NOMO-1 (cell line): ENCODE measurements around the gene FRMPD1.
"Not testable (repeated sequence)": the region's sequence is repeated elsewhere in the genome, so short reads cannot be mapped to it uniquely, and the experiment has no call there.

ENCODE experiments used
- DNase-seq, 2 experiments: peaks; one replicate each; lab custom pipeline; 2025; ENCODE audit not compliant: unreplicated experiment in 2 of 2; lab: John Stamatoyannopoulos, UW

FRMPD1 gene, protein sequence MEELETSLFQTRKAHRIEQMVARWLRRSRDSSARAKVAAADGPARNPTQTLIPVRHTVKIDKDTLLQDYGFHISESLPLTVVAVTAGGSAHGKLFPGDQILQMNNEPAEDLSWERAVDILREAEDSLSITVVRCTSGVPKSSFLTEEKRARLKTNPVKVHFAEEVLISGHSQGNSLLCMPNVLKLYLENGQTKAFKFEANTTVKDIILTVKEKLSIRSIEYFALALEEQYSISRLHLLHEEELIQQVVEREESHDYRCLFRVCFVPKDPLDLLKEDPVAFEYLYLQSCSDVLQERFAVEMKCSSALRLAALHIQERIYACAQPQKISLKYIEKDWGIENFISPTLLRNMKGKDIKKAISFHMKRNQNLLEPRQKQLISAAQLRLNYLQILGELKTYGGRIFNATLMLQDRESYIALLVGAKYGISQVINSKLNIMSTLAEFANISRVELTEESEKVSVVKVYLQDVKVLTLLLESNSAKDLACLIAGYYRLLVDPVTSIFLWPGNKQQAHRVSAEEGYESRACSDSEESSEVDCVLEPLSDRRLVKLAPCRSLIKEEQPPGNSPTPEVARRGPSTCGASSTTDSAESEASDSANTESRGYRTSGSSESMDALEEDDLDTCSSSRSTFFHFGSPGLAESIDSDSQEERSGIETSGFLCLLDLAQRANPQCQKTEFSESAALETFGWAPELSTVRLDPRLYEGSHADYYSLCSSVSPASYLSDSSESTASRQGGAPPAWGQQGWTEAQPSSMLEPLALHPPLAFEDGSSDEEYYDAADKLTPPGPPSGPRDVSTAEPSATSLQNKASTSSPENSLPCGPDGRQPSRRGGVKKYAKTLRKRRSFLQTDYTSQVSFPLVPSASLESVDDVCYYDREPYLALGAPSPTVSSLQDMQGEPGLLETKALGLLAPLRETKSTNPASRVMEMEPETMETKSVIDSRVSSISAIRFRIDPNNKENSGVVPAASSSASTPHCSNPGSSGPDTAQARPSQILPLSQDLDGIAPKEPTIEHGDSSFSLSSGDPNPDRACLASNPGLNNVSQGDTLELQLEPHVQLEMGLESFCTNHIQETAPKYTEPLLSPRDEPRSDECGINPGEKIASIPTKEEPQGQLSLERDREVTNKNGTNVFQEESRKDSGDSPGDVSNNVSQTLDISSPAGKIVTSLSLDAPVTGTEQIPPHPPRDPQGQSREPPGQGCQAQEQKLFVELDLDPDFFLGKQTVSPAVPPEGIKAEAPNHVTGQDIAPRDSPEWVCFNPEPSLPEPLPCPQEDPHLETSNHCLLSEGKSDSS (N-terminal part only)

DNA sequence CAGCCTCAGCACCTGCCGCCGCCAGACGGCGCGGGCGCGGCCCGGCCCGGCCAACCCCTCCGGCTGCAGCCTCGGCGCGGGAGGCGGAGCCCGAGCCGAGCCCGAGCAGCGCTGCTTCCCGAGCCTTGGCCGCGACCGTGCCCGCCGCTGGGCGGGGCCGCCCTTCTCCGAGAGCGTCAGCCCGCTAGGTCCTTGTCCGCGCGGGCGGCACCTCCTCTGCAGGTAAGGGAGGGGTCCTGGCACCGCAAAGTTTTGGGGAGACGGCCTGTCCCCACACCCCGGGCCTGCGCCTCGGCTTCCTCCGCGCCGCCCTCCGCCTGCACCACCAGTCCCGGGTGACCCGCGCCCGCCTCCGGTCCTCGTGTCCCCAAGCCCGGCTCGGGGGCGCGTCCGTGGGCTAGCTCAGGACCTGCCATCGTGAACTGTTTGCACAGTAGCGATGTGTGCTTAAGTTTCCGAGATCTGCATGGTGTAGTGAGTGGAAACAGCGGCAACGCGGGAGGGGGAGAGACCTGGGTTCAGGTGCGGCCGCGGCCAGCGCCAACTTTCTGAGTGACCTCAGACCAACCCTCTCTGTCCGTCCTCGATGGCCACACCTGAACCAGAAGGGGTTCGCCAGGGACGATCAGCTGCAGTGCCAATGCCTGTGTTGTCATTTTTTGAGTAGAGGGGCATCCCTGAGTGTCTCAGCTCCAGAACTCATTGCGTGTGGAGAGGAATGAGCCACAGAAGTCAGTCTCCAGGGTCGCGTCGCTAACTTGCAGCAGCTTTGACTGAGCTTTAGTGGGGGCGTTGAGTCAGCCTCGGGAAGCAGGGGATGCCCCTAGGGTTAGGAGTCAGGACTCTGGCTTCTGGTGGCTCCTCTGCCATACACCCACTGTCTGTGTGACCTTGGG lies at the start of gene FRMPD1:
TSS of gene FRMPD1 (plus strand) at position 82 of the 896 bp plus-strand sequence. CDS start 41,688 bp downstream, outside the sequence.
- DNase-seq, result peak; percentile 5 to 7

DNA sequence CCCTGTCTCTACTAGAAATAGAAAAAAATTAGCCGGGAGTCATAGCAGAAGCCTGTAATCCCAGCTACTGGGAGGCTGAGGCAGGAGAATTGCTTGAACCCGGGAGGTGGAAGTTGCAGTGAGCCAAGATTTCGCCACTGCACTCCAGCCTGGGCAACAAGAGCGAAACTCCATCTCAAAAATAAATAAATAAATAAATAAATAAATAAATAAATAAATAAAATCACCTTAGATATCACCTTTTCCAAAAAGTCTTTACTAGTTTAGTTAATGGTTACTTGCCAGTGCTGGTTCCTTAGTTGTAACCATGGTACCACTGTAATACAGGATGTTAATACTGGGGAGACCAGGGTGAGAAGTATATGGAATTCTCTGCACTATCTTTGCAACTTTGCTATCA lies 48.7 kb upstream of the FRMPD1 start:
- not testable (repeated sequence) for DNase-seq

DNA sequence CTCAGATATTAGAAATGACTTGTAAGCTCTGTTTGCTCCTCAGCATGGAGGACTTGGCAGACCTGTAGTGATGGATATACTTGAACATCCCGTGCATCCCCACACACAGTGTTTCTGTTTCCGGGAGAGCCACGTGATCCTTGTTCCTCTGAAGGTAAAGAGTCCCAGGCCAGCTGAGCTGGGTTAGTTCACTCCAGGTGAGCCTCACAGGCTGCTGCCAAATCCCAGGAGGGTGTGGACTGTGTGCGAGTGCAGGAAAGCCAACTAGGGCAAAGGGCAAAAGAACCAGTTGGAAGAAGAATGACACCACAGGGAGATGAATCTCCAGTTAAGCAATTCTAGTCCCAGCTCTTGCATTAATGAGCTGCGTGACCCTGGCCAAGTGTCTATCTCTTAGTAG lies 47.9 kb upstream of the FRMPD1 start:
- DNase-seq, result no peak

DNA sequence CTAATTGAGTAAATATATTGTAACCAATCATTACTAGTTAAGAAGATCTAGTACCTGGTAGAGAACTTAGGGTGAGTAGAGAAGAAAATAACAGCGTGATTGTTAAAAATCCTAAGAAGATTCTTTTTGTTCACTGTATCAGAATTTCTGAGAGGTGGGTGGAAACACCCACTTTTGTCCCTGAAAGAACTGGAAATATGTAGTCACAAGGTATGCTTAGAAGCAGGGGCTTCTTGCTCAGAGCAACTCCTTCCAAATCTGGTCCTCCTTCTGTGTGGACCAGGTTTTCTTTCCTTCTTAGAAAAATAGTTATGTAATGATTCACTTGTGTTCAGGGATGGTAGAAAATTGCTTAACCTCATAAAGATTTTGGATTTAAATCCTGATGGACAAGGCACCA lies 46.5 kb upstream of the FRMPD1 start:
- DNase-seq, result no peak

DNA sequence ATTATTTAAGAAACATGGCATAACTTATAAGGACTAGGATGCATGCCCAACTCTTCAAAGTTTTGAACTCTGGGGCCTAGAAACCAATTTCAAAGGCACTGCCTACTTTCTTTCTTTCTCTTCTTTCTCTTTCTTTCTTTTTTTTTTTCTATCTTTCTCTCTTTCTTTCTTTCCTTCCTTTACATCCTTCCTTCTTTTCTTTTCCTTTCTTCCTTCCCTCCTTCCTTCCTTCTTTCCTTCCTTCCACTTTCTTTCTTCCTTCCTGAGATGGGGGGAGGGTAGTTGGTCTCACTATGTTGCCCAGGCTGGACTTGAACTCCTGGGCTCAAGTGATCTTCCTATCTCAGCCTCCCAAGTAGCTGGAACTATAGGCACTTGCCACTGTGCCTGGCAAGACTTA lies 42.5 kb upstream of the FRMPD1 start:
- no peak for DNase-seq

DNA sequence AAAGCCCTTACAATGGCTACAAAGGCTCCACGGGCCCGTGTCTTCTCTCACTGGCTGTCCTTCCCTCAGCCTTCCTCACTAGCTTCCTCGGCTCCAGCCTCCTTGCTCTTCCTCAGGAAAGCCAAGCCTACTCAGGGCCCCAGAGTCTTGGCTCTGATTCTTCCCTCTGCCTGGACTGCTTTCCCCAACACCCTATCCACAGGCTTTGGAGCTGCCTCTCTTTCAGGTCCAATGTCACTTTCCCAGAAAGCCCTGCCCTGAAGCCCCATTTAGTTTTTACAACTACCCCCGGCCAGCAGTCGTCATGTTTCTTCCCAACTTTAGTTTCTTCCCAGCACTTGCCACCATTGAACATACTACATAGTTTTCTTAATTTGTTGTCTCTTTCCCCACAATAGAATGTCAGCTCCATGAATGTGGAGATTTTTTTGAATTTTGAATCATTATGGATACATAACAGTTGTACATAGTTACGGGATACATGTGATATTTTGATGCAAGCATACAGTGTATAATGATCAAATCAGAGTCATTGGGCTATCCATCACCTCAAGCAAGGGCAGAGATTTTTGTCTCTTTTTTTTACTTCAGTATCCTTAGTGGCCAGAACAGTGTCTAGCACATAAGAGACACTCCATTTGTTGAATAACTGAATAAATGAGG lies 40.9 kb upstream of the FRMPD1 start:
- DNase-seq, result no peak

DNA sequence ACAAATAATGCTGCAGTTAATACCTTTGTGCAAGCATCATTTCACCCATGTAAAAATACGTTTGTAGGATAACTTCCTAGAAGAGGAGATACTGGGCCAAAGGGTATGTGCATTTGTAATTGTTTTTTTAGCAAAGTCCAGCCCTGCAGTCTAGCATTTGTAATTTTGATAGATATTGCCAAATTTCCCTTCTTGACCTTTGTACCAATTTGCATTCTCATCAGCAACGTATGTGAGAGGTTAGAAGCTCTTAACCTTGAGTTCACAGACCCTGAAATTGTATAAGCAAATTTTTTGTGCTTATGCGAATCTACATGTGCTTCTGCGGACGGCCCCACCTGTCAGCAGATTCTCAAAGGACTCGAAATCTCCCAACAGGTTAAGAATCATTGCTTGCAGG lies 39.7 kb upstream of the FRMPD1 start:
- no peak for DNase-seq

DNA sequence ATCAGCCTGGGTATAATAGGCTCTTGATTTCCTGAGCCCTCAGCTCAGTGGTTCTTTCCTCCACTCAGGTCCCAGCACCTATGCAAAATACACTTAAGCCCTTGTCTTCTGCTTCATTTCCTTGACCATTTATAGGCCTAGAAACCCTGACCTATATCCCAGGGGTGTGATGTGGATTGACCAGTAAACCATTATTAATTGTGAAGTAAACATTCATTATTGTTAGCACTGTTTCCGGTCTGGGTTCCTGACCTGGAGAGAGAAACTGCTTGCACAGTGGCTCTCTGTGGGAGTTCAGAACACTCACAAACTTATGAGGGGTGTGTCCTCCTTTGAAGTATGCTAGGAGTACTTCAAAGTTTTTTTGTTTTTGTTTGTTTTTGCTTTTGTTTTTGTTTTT lies 38.8 kb upstream of the FRMPD1 start:
- DNase-seq, result no peak

DNA sequence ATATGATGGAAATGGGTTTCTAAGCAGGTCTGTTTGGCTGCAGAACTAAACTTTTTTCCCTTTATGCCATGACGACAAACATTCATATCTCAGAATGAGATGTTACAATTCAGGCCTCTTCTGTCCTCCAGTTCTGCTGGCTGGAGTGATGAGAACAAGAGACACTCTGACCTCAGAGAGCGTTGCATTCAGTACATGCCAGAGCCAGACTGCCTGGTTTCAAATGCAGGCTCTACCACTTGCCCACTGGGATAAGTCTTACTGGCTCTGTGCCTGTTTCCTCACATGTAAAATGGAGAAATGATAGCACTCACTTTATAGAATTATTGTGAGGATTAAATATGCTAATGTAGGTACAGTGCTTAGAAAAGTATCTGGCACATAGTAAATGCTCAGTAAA lies 33.6 kb upstream of the FRMPD1 start:
- no peak for DNase-seq

DNA sequence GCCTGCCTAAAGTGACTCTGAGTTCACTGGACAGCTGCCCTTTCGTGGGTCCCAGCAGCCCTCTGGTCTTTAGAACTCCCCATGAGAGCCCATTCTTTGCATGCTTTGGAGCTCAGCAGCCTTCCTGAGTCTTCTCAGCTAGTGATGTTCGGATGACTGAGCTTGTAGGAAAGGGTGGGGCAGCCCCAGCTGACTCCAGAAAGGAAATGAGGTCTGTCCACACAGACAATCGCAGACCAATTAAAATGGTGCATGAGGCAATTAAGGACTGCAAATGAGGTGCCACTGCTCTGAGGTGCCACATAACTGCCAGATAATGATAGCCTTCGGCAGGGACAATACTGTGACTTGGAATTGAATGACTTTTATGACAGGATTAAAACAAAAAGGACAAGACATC lies 32.9 kb upstream of the FRMPD1 start:
- DNase-seq, result no peak

DNA sequence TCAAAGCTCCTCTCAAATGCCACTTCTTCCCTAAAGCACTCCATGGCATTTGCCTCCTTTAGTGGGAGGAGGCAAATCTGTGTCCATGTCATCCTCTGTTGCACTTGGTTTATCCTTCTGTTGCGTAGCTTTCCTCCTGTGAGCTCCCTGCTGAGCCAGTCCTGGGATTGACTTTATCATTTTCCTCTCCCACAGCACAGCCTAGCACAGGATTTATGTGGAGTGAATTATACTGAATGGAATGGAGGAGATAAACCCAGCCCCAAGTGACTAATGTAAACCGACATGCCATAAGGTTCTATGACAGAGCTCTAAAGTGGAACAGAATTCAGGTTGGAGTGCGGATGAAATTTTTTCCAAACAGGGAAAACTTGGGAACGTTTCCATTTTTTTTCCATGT lies 31.9 kb upstream of the FRMPD1 start:
- DNase-seq, result no peak

DNA sequence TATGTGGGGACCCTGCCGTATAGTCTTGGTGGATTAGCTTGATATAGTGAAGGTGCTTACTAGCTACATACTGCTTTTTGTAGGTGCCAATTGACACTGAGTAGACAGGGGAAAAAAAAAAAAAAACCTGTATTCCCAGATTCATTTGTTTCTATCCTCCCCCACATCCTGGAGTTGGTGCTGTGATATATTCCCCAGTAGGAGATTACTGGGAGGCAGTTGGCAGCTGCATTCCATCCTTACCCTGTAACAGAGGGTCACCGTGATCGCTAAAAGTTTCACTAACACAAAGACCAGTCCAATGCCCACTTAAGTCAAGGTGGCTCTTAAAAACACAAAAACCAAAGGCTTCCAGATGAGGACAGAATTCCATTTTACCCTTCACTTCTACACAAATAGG lies 30.9 kb upstream of the FRMPD1 start:
- no peak for DNase-seq

DNA sequence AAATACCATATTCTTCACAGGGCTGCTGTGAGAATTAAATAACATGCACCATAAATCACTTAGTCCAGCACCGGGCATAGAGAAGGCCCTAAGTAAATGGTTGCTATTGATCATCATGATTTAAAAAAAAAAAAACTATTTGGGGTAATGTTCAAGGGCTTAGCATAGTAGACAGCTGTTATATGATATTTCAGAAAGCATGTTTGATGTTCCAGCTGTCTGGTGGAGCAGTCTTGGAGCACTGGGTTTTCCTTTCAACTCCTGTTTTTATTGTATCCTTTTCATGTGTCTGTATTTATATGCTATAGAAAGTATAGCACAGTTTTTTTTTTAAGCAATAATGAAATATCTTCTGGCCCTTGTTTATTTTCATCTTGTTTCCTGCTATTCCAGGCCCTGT lies 30.4 kb upstream of the FRMPD1 start:
- no peak for DNase-seq

DNA sequence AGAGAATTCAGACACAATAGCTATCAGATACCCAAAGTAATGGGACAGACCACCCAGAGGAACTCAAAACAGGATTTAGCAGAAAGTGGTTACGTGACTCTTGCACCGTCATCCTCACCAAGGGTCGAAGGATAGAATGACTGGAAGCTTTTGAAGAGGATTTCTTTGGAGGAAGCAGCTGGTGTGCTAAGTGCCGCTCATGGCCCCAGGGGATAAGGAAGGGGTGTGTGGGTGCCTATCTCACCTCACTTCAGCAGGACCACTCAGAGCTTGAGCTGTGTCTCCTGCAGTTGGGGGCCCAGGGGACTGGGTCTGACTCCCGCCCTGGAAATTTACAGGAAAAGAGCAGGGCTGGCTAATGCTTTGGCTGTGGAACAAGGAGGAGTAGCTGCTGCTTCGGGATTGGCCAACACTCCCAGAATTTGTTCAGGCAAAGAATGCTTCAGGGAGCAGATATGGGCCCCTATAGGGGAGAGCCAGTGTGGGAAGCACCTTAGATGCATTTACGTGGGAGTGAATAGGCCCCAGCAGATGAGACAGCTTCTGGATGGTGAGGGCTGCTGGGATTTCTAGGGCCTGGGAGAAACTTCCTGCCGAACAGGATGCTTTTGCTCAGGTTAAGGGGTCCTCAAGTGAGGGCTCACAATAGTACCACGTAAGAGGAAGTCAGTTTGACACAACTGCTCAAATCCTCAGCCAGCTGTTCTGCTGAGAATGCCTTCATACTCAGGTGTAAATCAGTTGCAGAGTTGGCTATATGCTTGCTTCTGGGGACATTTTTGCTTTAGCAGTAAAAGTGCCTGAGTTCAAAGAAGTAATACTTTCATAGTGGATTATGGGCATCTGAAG lies 29.3 kb upstream of the FRMPD1 start:
- no peak for DNase-seq

DNA sequence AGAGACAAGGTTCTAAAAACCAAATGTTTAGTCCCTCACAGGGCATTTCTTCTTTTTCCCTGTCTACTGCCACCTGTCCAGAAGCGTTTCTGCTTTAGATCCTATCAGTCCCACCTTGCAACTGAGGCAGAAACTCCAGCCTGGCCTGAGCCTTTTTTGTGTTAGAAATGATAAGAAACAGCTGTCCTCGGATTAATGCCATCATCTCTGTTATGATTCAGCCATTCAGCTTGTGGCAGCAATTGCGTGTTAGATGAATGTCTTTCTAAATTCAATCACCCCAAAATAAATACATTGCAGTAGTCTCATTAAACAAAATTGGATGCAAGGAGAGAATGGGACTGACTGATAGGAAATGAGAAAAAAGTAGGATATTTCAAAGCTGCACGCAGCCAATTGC lies 28.3 kb upstream of the FRMPD1 start:
- no peak for DNase-seq

DNA sequence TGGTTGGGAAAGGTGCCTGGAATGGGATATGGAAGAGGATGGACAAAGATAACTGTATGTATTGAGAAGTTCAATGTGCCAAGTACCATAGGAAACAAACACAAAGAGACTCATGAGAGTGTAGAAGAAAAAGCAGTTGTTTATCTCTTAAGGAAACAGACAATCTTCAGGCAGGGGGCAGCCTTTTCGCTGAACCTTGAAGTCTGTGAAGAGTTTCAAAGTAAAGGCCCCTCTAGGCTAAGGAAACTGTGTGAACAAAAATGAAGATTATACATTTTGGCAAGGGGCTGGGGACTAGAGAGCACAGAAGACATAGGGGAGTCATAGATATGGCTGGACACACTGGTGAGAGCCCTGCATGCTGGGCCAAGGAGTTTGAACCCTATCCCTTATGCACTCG lies 27.5 kb upstream of the FRMPD1 start:
- no peak for DNase-seq

DNA sequence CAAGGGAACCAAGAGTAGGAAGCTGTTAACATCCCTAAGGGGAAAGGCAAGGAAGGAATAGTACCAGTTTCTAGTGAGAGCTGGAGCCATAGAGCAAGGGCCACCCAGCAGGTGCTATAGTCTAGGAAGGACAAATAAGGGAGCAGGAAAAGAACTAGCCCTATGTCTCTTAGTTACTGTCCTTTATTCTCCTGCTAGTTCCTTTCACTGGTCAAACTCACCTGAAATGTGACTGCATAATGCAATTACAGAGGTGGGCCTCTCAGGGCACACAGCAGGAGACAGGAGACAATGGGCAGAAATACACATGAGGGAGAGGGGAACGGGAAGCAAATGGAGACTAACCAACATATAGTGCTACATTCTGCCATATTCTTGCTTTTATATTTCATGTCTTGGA lies 26.7 kb upstream of the FRMPD1 start:
- no peak for DNase-seq

DNA sequence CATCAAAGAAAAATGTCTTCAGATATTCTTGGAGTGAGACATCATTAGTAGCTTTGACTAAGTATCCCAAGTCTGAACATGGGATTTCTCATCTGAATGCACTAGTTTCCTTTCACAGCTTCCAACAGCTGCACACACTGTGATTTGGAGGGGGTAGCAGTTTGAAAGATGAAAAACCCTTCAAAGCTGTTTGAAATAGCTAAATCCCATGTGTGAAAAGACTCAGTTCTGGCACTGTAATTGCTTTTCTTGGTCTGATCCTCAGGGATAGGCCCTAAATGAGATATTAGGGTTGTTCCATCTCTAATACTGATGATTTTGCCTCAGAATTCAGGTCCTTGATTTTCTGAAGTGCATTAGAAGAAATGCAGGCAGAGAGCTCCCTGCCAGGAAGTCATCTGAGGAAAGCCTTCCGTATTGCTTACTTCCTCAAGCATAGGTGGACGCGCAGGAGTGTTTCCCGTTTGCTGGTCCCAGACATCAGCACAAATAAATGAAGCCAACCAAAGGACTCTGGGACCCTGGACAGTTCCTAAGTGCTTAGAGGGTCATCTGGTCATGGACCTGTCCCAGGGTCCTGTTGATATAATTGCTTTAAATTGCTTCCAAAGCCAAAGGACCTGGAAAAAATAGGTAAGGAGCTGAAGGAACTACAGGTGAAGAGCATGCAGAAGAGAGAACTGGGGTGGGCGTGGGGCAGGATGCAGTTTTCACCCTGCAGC lies 25.6 kb upstream of the FRMPD1 start:
- no peak for DNase-seq
